Cardiac fibroblast (primary cell): ENCODE measurements around the gene EFHD2.

Source experiments
- DNase-seq, 2 donors: peaks; one replicate each; pipeline versions ENCODE4 v3.0.0 to v3.0.0-alpha.2; 2010; ENCODE audit warnings: low read depth in 2 of 2
- H3K4me3 ChIP-seq, 2 donors: replicated peaks in 1 of 2; 1 replicate in 1 of 2; 2 replicates in 1 of 2; pipeline ENCODE4 v1.5.1; 2011; ENCODE audit warnings: low read depth in 2 of 2, low read length in 2 of 2, mild to moderate bottlenecking in 2 of 2, moderate library complexity in 1 of 2
- CTCF ChIP-seq: IDR thresholded peaks from one replicate; pipeline ENCODE4 v1.5.1; 2011; ENCODE audit warnings: low read depth, mild to moderate bottlenecking, low read length, inconsistent platforms

Gene EFHD2

GRCh38 chr1:15445390-15446122 lies 35.9 kb downstream of the EFHD2 start:
- no peak overlapping the region for H3K4me3 ChIP-seq
- DNase-seq = no peak
- no peak for TF ChIP-seq CTCF

GRCh38 chr1:15446212-15446611 lies 36.5 kb downstream of the EFHD2 start:
- TF ChIP-seq CTCF = no peak
- no peak overlapping the region for H3K4me3 ChIP-seq
- no peak for DNase-seq

- no peak for DNase-seq
- TF ChIP-seq CTCF = no peak
Measured at GRCh38 chr1:15448877-15449462, 39.3 kb downstream of the EFHD2 start.

GRCh38 chr1:15449567-15449966 lies 39.9 kb downstream of the EFHD2 start:
- no peak for TF ChIP-seq CTCF
- no peak overlapping the region for H3K4me3 ChIP-seq
- no peak for DNase-seq

More at GRCh38 chr1:15448877-15449462, 39.3 kb downstream of the EFHD2 start:
- no peak overlapping the region for H3K4me3 ChIP-seq

GRCh38 chr1:15451014-15451722 lies 41.5 kb downstream of the EFHD2 start:
- no peak for TF ChIP-seq CTCF
- H3K4me3 ChIP-seq = no peak overlapping the region
- DNase-seq = no peak

- DNase-seq = peak in 1 of 2 donors; percentile 36
- TF ChIP-seq CTCF = no peak
- H3K4me3 ChIP-seq = no peak overlapping the region
Measured at GRCh38 chr1:15452216-15452615, 42.5 kb downstream of the EFHD2 start.
